Endodermal cell (in vitro differentiated cells): ENCODE results near the gene TRAPPC3. TPM values are rescaled to one million over a fixed set of nuclear protein-coding genes. Genes with fewer than 3 reads are reported as not detected.

ENCODE experiments used
- DNase-seq: peaks from one replicate; pipeline ENCODE4 v3.0.0-alpha.2; 2017
- H3K27ac ChIP-seq: 2 replicates; pipeline ENCODE4 v1.5.1; 2013; ENCODE audit warnings: mild to moderate bottlenecking, low read depth, low read length, moderate library complexity
- H3K27me3 ChIP-seq: 2 replicates; pipeline ENCODE4 v1.6.1; 2013; ENCODE audit warnings: mild to moderate bottlenecking, low read length, moderate library complexity; ENCODE audit not compliant: insufficient read depth, control insufficient read depth, poor library complexity, severe bottlenecking
- H3K36me3 ChIP-seq: 2 replicates; pipeline ENCODE4 v1.7.0; 2013; ENCODE audit warnings: mild to moderate bottlenecking, low read length, moderate library complexity; ENCODE audit not compliant: control insufficient read depth, insufficient read depth
- H3K4me1 ChIP-seq: one replicate; pipeline ENCODE4 v1.7.0; 2013; ENCODE audit warnings: low read length; ENCODE audit not compliant: control insufficient read depth, insufficient read depth
- H3K4me3 ChIP-seq: 2 replicates; pipeline ENCODE4 v1.5.1; 2013; ENCODE audit warnings: mild to moderate bottlenecking, low read length, moderate library complexity
- H3K9ac ChIP-seq: 2 replicates; pipeline ENCODE4 v1.6.1; 2013; ENCODE audit warnings: mild to moderate bottlenecking, low read length, moderate library complexity; ENCODE audit not compliant: poor library complexity, severe bottlenecking; ENCODE audit errors: extremely low read depth
- H3K9me3 ChIP-seq: 2 replicates; pipeline ENCODE4 v1.6.1; 2013; ENCODE audit warnings: mild to moderate bottlenecking, low read length, moderate library complexity; ENCODE audit not compliant: control insufficient read depth
- H3K27ac Mint-ChIP-seq: 2 replicates; pipeline ENCODE4 v1.8.0; 2020; ENCODE audit warnings: mixed read lengths
- H3K27me3 Mint-ChIP-seq: 2 replicates; pipeline ENCODE4 v1.8.0; 2021; ENCODE audit warnings: mild to moderate bottlenecking, mixed read lengths; ENCODE audit not compliant: insufficient read depth
- H3K36me3 Mint-ChIP-seq: 2 replicates; pipeline ENCODE4 v1.8.0; 2020; ENCODE audit warnings: low read depth, mixed read lengths
- H3K4me1 Mint-ChIP-seq: 2 replicates; pipeline ENCODE4 v1.8.0; 2020; ENCODE audit warnings: mixed read lengths
- H3K4me3 Mint-ChIP-seq: 2 replicates; pipeline ENCODE4 v1.8.0; 2020; ENCODE audit warnings: mild to moderate bottlenecking, moderate library complexity, mixed read lengths
- H3K9me3 Mint-ChIP-seq: 2 replicates; pipeline ENCODE4 v1.8.0; 2020; ENCODE audit warnings: mild to moderate bottlenecking, mixed read lengths
- WGBS, 2 experiments: methylation state at CpG; one replicate each; pipeline versions ENCODE4 v1.1.5 to v1.1.7; 2013; ENCODE audit warnings: missing lambda C conversion rate in 2 of 2, mixed read lengths in 1 of 2; ENCODE audit not compliant: insufficient coverage in 1 of 2, insufficient read length in 1 of 2; 5-methylcytosine and 5-hydroxymethylcytosine counted together
- total RNA-seq, 2 donors: library from RNA; stranded (reverse); fragmentation: NEBNext Ultra II Directional in 1 of 2; extraction: Animal tissue kit (Norgen Biotek cat#: 25700) in 1 of 2; gene quantifications; 2 replicates in 1 of 2; 3 replicates in 1 of 2; pipeline ENCODE4 v1.2.1, GENCODE V29; 2021
- TF ChIP-seq, protein P1 (sequence below): fragments of 200-600 bp; sonication (generic); conservative IDR thresholded peaks from 2 replicates; pipeline ENCODE4 v1.5.0; 2021; ENCODE audit warnings: antibody characterized with exemption, mild to moderate bottlenecking

Gene TRAPPC3
- total RNA-seq, 2 donors from 2014 or later = 61.5 to 79.9 TPM

DNA sequence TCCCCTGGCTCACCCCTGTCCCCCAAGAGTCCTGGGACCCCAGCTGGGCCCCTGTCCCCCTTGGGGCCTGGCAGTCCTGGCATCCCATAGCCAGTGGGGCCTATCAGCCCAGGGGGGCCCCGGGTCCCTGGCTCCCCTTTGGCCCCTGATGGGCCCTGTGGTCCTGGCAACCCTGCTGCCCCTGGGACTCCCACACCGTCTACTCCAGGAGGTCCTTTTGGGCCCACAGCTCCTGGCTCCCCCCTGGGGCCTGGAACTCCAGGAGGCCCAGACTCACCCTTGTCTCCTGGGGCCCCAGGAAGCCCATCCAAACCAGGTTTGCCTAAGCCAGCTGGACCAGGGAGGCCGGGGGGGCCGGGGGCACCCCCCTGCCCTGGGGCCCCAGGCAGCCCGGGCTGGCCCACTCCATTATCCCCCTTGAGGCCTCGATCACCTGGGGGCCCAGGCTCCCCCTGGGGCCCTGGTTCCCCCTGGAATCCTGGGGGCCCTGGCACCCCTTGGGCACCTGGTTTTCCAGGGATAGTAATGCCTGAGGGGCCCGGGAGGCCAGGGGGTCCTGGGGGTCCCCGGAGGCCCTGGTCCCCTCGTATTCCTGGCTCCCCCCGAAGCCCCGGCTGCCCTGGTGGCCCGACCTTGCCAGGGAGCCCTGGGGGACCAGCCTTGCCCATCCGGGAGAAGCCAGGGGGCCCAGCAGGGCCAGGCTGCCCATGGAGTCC is 50.5 kb downstream of the TRAPPC3 start:
- DNase-seq = no peak
- Mint-ChIP-seq H3K27ac (no peak overlapping the region), H3K36me3 (peaks cover 10% of the 10 kb centered on the region), H3K27me3 (no peaks in the 10 kb centered on the region), H3K9me3 (no peaks in the 10 kb centered on the region), H3K4me3 (no peak overlapping the region), H3K4me1 (peaks cover 2% of the 10 kb centered on the region)
- H3K4me3 ChIP-seq = no peak overlapping the region
- no peaks in the 10 kb centered on the region for H3K27me3 ChIP-seq
- WGBS, 2 experiments = 88 to 91% methylated on average over 2 to 13 of the region's 13 CpGs
- H3K9ac ChIP-seq = no peak overlapping the region
- no peak overlapping the region for H3K27ac ChIP-seq
- no peaks in the 10 kb centered on the region for H3K9me3 ChIP-seq
- H3K4me1 ChIP-seq = no peaks in the 10 kb centered on the region
- H3K36me3 ChIP-seq = peaks cover 14% of the 10 kb centered on the region
- TF ChIP-seq, protein P1, sequence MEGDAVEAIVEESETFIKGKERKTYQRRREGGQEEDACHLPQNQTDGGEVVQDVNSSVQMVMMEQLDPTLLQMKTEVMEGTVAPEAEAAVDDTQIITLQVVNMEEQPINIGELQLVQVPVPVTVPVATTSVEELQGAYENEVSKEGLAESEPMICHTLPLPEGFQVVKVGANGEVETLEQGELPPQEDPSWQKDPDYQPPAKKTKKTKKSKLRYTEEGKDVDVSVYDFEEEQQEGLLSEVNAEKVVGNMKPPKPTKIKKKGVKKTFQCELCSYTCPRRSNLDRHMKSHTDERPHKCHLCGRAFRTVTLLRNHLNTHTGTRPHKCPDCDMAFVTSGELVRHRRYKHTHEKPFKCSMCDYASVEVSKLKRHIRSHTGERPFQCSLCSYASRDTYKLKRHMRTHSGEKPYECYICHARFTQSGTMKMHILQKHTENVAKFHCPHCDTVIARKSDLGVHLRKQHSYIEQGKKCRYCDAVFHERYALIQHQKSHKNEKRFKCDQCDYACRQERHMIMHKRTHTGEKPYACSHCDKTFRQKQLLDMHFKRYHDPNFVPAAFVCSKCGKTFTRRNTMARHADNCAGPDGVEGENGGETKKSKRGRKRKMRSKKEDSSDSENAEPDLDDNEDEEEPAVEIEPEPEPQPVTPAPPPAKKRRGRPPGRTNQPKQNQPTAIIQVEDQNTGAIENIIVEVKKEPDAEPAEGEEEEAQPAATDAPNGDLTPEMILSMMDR = no peak

DNA sequence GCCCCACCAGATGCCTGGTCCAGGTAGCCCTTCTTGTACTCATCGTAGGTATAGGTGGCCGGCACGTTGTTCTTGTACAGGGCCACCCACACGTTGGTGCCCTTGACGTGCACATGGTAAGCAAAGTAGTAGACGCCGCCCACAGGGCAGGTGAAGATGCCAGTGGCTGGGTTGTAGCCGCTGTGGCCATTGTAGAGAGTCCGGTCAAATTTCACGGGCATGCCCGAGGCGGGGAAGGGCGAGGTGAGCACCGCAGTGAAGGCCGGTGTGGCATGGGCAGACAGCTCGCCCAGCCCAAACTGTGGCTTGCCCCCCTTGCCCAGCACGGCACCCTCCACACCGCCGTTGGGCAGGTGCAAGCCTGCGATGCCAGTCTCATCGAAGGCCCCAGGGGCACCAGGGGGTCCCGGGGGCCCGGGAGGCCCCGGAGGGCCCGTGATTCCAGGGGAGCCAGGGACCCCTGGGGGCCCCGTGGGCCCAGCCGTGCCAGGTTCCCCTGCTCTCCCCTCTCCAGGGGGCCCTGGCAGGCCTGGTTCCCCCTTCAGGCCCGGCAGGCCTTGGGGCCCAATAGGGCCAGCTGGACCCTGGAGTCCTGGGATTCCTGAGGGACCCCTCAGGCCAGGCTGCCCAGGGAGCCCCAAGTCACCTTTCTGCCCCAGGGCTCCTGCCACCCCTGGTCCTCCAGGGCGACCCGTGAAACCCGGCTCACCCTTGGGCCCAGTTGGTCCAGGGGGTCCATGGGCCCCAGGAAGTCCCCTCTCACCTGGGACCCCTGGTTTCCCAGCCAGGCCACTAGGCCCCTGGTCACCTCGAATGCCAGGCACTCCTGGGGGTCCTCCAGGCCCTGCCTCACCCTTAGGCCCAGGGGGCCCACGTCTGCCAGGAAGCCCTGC is 51.3 kb downstream of the TRAPPC3 start:
- no peaks in the 10 kb centered on the region for H3K9me3 ChIP-seq
- H3K9ac ChIP-seq = no peak overlapping the region
- no peaks in the 10 kb centered on the region for H3K9me3 Mint-ChIP-seq
- H3K4me3 ChIP-seq = no peak overlapping the region
- DNase-seq = no peak
- peak overlapping the region; percentile 49 for H3K27ac Mint-ChIP-seq
- H3K27ac ChIP-seq = no peak overlapping the region
- H3K36me3 ChIP-seq = peaks cover 23% of the 10 kb centered on the region
- H3K36me3 Mint-ChIP-seq = peaks cover 17% of the 10 kb centered on the region
- TF ChIP-seq, protein P1 = no peak
- H3K4me1 ChIP-seq = no peaks in the 10 kb centered on the region
- H3K4me3 Mint-ChIP-seq = no peak overlapping the region
- H3K4me1 Mint-ChIP-seq = peaks cover 2% of the 10 kb centered on the region
- no peaks in the 10 kb centered on the region for H3K27me3 ChIP-seq
- WGBS, 2 experiments = 94 to 97% methylated on average over 24 to 33 of the region's 33 CpGs
- H3K27me3 Mint-ChIP-seq = no peaks in the 10 kb centered on the region

DNA sequence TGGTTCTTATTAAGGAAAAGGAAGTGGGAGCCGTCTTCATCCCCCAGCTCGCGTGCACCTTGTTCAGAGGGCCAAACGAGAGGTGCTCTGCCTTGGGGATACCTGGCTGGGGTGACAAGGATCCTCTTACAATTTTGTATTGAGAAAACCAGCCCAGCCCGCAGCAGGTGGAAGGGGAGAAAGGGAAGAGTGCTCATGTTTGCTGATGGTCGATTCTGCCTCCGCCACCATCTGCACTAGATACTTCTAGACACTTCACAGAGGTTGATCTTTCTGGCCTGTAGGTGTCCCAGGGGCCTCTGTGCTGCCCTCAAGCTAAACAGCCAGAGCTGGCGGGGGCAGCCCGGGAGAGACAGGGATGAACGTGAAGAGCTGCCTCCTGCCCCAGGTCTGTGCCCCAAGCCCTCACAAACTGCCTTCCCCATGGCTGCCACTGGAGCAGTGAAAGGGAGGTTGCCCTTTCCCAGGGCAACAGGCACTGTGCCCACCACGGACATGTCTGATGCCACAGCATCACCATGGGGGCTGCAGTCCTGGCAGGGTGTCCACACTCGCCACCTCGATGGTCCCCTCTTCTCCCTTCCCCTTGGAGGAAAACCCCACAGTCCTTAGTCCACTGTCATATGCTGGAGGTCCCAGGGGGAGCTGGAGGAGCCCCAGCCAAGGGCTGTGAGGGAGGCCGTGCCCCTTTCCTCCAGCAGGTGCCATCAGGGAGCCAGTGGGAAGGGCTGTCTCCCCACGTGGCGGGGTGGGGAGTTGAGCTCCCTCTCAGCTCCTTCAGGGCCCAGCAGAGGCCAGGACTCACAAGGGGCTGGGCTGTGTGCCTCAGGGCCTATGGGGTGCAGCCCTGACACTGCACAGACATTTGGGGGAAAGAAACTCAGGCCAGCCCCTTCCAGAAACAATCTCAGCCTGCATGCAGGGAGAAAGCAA is 52.5 kb downstream of the TRAPPC3 start:
- WGBS, 2 experiments = 78 to 81% methylated on average over 7 to 16 of the region's 16 CpGs
- no peaks in the 10 kb centered on the region for H3K27me3 ChIP-seq
- no peaks in the 10 kb centered on the region for H3K9me3 ChIP-seq
- Mint-ChIP-seq H3K4me3 (no peak overlapping the region), H3K36me3 (peaks cover 26% of the 10 kb centered on the region), H3K27ac (peak overlapping the region; percentile 64), H3K27me3 (no peaks in the 10 kb centered on the region), H3K9me3 (no peaks in the 10 kb centered on the region), H3K4me1 (peaks cover 2% of the 10 kb centered on the region)
- peaks cover 34% of the 10 kb centered on the region for H3K36me3 ChIP-seq
- no peak overlapping the region for H3K9ac ChIP-seq
- H3K27ac ChIP-seq = peak overlapping the region; percentile 44
- TF ChIP-seq, protein P1 = peak; percentile 68
- no peak overlapping the region for H3K4me3 ChIP-seq
- peak; percentile 89 for DNase-seq
- H3K4me1 ChIP-seq = no peaks in the 10 kb centered on the region
